Measurements from ENCODE around the gene TM7SF3.
A peak's percentile ranks its signal among the peaks of the same experiment; 100 is the strongest.
"Not testable (repeated sequence)": the region's sequence is repeated elsewhere in the genome, so short reads cannot be mapped to it uniquely, and the experiment has no call there.

Gene TM7SF3

DNA sequence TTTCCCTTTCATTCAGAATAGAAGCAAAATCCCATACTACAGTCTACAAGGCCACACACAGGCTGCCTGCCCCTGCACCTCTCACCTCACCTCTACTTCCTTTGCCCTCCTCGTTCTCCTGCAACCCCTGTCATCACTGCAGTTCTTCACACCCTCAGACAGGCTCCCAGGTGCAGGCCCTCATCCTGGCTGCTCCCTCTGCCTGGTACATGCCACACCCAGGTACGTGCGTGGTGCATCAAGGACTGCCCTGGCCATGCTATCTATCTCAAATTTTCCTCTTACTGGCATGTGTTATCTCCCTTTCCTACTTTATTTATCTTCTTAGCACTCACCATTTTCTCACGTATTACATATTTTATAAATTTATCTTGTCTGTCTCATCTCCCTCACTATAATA lies 24.3 kb downstream of the TM7SF3 start:
- intact Hi-C loops (cut with DNase I) = no loop called here
- no peak for DNase-seq

DNA sequence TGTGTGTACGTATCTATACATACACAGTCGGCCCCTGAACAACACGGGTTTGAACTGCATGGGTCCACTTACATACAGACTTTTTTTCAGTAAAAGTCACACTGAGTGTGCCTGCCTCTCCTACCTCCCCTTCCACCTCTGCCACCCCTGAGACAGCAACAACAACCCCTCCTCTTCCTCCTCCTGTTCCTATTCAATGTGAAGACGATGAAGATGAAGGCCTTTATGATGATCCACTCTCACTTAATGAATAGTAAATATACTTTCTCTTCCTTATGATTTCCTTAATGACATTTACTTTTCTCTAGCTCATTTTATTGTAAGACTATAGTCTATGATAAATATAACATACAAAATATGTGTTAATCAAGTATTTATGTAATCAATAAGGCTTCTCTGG lies 25.5 kb downstream of the TM7SF3 start:
- intact Hi-C loops (cut with DNase I) = no loop called here
- no peak for DNase-seq

DNA sequence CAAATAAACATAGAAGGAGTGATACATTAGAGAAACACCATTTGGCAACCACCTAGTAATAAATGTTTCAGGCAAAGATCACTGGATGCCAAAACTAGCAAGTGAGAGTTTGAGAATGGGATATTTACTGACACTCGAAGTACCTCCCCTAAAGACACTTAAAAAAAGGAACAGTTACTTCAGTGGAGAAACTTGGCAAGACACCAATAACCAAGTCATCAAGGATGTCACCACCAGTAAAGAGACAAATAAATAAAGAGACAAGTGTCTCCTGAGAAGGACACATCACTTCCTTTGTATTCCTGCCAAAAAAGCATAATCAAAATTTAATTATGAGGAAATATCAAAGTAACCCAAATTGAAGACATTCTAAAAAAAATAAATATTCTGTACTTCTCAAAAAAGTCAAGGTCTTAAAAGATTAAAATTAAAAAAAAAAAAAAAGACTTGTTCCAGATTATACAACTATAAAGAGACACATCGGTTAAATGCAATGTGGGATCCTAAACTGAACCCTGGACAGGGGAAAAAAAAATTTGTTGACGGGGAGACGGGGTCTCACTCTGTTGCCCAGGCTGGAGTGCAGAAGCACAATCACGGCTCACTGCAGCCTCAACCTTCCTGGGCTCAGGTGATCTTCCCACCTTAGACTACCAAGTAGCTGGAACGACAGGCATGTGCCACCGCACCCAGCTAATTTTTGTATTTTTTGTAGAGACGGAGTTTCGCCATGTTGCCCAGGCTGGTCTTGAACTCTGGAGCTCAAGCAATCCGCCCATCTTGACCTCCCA lies 26.4 kb downstream of the TM7SF3 start:
- intact Hi-C loops (cut with DNase I) = no loop called here
- DNase-seq = no peak

DNA sequence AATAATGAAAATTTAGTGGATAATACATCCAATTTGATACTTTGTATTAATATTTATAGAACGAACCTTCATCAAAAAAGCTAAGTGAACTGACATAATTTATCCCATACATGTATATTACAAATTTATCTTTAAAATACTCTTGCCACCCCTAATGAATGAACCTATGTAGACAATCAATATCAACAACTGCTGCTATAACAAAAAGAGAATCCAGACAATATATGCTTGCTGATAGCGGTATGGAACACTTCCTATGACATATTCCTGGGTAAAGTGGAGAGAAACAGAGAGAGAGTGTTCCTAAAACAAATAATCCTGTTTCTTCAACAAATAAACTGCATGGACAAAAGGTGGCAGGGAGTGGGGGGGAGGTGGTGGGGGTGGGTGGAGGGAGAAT lies 31.3 kb downstream of the TM7SF3 start:
- intact Hi-C loops (cut with DNase I) = no loop called here
- no peak for DNase-seq

DNA sequence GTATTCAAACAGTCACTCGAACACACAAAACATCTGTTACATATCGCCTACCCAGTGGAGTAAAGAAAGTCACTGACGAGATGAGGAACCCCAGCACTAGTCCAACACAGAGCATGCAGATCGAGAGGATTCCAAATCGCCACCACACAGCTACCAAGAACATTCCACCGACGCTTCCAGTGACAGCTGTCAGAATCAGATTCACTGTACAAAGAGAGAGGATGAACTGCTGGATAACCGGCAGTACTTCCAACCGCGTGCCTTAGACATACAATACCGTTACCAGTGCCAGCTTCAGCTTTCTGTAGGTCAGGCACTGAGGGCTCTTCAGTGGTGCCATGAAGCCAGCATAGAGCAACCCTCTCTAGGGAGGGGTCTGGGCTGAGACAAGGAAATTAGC lies 34.5 kb downstream of the TM7SF3 start:
- peak in 1 of 42 donors; percentile 3 for DNase-seq
- intact Hi-C loops (cut with DNase I) = no loop called here

DNA sequence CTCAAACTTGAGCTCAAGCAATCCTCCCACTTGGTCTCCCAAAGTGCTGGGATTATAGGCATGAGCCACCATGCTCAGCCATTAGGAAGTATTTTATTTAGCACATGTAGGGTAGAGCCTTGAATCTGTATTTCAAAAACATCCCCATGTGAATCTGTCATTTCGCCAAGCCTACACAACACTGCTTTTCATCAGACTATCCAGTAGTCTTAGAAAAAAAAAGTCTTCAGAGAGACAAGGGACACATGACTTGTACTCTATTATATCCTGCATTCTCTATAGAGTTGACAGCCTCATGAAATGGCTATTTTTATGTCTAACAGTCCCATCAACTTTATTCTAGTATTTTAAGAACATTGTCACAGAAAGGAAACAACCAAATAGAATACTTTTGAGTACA lies 35.4 kb downstream of the TM7SF3 start:
- intact Hi-C loops (cut with DNase I) = no loop called here

DNA sequence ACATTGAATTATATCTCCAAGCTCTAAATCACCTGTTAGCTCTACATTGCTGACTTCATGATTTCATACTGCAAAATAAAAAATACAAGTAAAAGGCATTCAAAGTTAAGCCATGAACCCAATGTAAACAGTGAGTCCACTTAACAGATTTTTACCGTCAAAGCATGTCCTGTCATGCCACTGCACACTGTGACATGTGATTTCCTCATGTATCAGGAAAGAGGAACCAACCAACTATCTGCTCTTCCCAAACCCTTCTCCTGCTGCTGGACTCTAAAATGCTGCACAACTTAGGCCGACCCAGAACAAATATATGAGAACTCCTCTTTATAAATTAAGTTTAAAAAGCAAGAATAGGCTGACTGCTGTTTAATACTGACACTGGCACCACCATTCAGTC lies 37.5 kb downstream of the TM7SF3 start:
- no peak for DNase-seq
- intact Hi-C loops (cut with DNase I) = no loop called here

More for the DNA sequence above, 35.4 kb downstream of the TM7SF3 start:
- DNase-seq = peak in 2 of 42 donors; percentile 19 to 31

DNA sequence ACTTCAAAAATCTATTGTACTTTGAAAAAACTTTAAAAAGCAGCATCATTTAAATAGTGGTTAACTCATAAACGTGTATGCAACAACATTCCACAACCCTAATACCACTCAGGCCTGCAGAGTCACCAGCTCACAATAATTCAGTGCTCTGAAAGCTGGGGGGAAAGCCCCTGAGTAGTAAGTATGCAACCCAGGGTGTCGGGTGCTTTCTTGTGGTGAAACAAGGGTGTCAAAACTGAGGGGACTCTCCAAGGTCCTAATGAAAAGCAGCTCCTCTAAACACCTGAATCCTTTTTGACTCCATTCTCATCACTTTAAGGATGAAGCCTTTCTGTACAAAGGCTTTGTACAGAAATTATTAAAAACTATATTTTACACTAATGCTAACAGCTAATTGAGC lies 42.2 kb downstream of the TM7SF3 start:
- intact Hi-C loops (cut with DNase I) = no loop called here
- no peak for DNase-seq

DNA sequence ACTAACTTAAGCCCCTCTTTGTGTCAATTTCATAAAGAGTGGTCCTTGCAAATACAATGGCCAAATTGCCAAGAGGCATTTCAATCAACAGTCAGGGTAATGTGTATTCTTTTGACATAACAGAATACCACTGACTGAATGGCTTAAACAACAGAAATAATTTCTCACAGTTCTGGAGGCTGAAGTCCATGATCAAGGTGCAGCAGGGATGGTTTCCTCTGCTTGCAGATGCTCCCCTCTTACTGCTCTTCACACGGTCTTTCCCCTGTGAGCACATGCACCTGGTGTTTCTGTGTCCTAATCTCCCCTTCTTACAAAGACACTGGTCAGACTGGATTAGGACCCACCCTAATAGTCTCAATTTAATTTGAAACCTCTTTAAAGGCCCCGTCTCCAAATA lies 44.0 kb downstream of the TM7SF3 start:
- intact Hi-C loops (cut with DNase I) = no loop called here
- no peak for DNase-seq

DNA sequence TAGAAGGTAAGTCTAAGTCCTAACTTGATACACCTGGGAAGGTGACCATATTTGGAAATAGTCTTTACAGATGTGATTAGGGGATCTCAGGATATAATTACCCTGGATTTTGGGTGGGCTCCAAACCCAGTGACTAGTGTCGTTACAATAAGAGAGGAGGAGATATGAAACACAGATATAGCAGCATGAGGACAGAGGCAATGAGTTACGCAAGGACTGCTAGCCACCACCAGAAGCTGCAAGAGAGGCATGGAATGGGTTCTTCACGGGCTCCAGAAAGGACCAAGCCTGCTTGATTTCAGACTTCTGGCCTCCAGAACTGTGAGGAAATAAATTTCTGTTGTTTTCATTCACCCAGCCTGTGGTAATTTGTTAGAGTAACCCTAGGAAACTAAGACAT lies 47.3 kb downstream of the TM7SF3 start:
- intact Hi-C loops (cut with DNase I) = no loop called here
- no peak for DNase-seq

DNA sequence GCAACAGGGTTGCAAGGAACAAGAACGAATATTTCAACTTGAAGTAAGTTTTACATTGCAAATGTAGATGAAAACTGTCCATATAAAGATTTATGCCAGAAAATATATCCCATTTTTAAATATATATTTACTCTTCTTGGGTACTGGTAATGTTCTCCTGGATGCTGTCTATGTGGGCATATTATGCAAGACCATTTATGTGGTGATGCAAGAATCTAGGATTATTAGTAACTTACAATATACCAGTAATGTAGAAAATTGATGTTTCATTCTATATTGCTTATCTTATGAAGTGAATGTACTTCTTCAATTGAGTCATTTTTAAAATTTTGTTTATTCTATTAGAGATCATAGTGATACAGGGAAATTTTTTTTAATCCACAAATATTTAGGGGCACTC lies 50.8 kb downstream of the TM7SF3 start:
- intact Hi-C loops (cut with DNase I) = no loop called here
- DNase-seq = no peak

DNA sequence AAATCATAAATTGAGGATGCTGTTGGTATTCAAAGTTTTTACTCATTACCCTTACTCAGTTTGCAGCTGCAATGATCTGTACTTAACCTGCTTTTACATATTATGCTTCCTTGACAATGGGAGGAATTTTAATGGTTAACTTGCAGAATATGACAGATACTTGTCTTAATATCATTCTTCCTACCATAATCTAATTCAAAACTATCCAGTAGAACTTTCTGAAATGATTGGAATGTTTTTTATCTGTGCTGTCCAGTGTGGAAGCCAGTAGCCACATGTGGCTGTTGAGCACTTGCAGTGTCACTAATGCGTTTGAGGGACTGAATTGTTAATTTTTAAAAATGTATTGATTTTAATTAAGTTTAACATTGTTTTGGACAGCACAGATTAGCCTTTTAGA lies 52.4 kb downstream of the TM7SF3 start:
- no peak for DNase-seq
- intact Hi-C loops (cut with DNase I) = no loop called here

DNA sequence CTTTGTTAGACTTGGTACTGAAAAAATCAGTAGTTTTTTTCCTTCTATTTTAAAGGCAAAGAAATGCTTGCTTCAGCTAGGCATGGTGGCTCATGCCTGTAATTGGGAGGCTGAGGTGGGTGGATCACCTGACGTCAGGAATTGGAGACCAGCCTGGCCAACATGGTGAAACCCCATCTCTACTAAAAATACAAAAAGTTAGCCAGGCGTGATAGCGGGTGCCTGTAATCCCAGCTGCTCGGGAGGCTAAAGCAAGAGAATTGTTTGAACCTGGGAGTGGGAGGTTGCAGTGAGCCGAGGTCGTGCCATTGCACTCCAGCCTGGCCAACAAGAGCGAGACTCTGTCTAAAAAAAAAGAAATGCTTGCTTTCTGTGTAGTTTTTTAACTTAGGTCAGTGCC lies 52.8 kb downstream of the TM7SF3 start:
- intact Hi-C loops (cut with DNase I); DNase-seq: not testable (repeated sequence)

DNA sequence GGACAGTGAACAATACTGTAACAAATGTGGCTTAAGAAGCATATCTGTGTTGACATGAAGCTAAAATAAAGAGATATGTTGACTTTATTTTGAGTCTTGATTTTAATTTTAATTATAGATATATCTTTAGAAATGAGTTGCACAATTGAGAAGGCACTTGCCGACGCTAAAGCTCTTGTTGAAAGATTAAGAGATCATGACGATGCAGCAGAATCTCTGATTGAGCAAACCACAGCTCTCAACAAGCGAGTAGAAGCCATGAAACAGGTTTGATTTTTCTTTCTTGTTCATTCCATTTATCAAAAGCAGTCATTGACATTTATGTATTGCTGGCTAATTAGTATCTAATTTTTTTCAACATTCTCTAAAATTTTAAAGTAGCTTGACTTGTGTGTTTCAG lies 60.2 kb downstream of the TM7SF3 start:
- no peak for DNase-seq

DNA sequence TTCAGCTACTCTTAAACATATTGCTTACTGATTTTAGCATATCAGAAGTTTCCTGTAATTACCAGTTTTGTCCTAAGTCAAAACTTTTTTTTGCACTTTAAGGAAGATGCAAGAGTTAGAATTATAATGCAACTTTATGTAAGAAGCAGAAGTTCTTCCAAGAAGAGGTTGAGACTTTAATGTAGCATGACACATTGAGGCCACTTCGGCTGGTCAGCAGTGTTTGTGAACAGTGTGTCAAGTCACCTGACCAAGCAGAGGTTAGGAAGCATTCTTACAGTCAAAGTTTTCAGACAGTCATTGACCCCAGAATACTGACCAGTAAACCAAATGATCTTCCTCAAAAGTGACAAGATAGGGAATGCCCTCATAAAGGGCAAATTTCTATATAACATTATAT lies 60.7 kb downstream of the TM7SF3 start:
- intact Hi-C loops (cut with DNase I) = no loop called here
- DNase-seq = peak in 2 of 42 donors; percentile 9 to 49

More for the DNA sequence above, 60.2 kb downstream of the TM7SF3 start:
- intact Hi-C loops (cut with DNase I) = no loop called here

DNA sequence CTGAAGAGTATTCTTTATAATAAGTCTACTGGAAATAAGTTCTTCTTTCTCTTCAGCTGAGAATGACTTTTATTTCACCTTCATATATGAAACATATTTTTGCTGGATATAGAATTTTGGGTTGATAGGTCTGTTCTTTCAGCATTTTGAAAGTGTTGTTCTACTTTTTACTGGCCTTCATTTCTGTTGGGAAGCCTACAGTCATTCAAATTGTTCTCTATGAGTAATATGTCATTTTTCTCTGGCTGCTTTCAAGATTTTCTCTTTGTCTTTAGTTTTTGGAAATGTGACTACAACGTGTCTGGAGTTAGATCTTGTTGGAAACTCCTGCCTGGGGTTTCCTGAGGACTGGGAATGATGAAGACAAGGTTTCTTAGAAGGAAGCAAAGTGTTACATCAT lies 65.9 kb downstream of the TM7SF3 start:
- intact Hi-C loops (cut with DNase I) = no loop called here
- DNase-seq = no peak

DNA sequence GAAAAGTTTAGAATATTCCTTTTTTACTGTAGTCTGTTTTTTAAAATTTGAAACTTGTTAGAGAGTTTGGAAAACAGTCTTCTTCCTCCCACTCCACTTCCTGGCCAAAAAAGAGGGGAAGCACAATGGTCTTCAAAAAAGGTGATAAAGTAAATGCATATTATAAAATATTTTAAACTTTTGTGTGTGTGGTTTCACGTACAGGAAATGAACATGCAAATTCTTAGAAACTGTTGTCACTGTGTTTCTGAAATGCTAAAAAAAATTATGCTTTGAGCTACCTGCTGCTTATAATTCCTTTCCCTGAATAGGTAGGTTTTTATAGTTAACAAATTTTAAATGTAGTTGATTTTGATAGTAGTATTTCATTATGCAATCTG lies 73.0 kb downstream of the TM7SF3 start:
- intact Hi-C loops (cut with DNase I) = no loop called here
- DNase-seq = no peak

DNA sequence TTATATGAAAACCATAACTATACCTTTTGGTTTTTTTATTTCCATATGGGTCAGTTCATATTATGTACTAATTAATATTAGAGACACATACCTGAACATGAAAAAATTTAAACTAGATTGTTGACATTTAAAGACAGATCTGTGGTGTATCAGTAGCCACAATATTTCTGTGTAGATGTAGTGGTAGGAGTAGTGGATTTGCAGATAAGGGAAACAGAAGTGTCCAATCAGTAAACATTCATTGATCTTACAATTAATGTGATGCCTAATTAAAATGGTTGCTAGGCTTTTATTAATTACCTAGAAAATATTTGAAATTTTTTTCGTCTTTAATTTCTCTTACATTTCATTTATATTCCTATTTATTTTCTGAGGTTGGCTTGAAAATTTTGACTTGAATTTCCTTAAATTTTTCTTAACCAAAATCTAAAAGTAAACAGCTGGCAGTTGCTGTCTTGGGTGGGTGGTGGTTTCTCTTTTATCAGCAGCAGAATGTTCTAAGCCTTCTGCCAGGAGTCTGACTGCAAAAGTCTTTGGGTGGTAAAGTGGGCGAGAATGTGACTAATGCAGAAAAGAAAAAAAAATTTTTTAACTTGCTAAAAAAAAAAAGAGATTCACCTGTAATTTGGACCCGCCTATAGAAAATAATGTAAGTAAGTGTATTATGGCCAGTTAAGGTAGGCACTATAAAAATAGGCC lies 73.5 kb downstream of the TM7SF3 start:
- DNase-seq = peak in 14 of 42 donors; percentile 11 to 76 (median 40)
- intact Hi-C loops (cut with DNase I) = no loop called here

DNA sequence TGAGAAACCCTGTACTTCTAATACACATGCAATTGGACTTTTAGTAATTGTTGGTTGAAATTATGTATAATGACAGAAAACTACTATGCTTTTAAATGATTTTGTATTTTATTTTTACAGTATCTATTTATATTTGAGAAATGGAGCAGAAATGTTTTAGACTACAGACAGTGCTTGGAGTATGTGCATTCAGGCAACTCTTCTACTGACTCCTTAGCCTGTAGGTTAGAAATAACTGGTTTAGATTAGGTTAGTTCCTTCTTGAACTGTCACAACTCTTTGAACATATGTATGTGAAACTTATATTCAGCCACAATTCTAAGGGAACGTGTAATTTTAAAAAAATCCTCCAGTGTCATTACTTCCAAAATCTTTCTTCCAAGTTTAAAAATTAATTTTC lies 74.2 kb downstream of the TM7SF3 start:
- intact Hi-C loops (cut with DNase I) = loop anchor here (2.0 to 10.0 kb wide), 2 partner anchors 75 to 85 kb away; partner anchors contain the start of gene TM7SF3
- no peak for DNase-seq

DNA sequence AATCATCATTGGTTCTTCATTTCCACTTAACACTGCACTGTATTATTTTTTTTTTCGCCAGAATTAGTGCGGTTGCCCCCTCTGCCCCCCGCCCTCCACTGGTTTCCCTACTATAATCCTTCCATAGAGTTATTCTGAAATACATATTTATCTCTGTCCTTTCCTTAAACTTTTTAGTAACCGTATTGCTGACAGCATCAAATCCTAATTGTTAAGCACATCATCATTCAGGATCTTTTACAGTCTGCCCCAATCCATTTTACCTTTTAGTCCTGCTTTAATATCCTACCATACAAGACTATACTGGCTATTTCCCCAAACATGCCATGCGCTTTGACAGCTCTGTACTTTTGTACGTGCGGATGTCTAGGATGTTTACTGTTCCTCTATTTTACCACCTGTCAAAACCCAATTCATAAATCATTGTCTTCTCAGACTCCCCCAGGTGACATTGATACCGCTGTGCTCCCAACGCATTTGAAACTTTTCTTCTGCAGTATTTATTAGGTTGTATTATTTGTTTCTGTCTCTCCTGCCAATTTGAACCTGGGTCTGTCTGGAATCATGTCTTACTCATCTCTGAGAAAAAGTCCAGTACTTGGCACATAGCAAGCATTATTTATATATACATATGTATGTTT lies 74.9 kb downstream of the TM7SF3 start:
- intact Hi-C loops (cut with DNase I) = loop anchor here (2.0 to 10.0 kb wide), 2 partner anchors 75 to 85 kb away; partner anchors contain the start of gene TM7SF3

More for the DNA sequence above, 74.9 kb downstream of the TM7SF3 start:
- no peak for DNase-seq
